Stimulated activated CD4-positive, alpha-beta T cell treated with anti-CD3 and anti-CD28 coated beads, Interleukin-15, amount 100 ng/mL, for 48 hours (primary cell): ENCODE measurements around the gene TTR.

ENCODE experiments used
- DNase-seq, 2 donors: peaks; one replicate each; pipeline ENCODE4 v3.0.0-alpha.2; 2020; ENCODE audit warnings: low read depth in 2 of 2

The TTR gene

GRCh38 chr18:31591628-31592027 is at the start of gene TTR:
TSS of gene TTR (plus strand) at chr18:31591877. CDS start at chr18:31591903, 26 bp downstream.
- DNase-seq, result no peak

GRCh38 chr18:31546476-31546875 is 45.2 kb upstream of the TTR start:
- DNase-seq, result no peak

- no peak for DNase-seq
Observed at GRCh38 chr18:31548853-31549252, 42.8 kb upstream of the TTR start.

GRCh38 chr18:31549416-31549815 is 42.3 kb upstream of the TTR start:
- no peak for DNase-seq

GRCh38 chr18:31551883-31552282 is 39.8 kb upstream of the TTR start:
- DNase-seq, result no peak

GRCh38 chr18:31553800-31554199 is 37.9 kb upstream of the TTR start:
- DNase-seq, result no peak

GRCh38 chr18:31554776-31555175 is 36.9 kb upstream of the TTR start:
- no peak for DNase-seq

GRCh38 chr18:31555971-31556747 is 35.5 kb upstream of the TTR start:
- DNase-seq, result peak; percentile 1 to 14

GRCh38 chr18:31557446-31557845 is 34.2 kb upstream of the TTR start:
- DNase-seq, result no peak

GRCh38 chr18:31558567-31558966 is 33.1 kb upstream of the TTR start:
- no peak for DNase-seq

GRCh38 chr18:31562726-31563125 is 29.0 kb upstream of the TTR start:
- DNase-seq, result no peak

- no peak for DNase-seq
Observed at GRCh38 chr18:31563778-31564177, 27.9 kb upstream of the TTR start.

GRCh38 chr18:31565345-31565744 is 26.3 kb upstream of the TTR start:
- DNase-seq, result no peak

GRCh38 chr18:31565782-31566512 is 25.7 kb upstream of the TTR start:
- no peak for DNase-seq

GRCh38 chr18:31566576-31567306 is 24.9 kb upstream of the TTR start:
- DNase-seq, result no peak

- no peak for DNase-seq
Observed at GRCh38 chr18:31572368-31572767, 19.3 kb upstream of the TTR start.

- DNase-seq, result no peak
Observed at GRCh38 chr18:31573051-31573450, 18.6 kb upstream of the TTR start.

GRCh38 chr18:31574359-31574758 is 17.3 kb upstream of the TTR start:
- DNase-seq, result no peak

GRCh38 chr18:31575515-31576257 is 16.0 kb upstream of the TTR start:
- DNase-seq, result no peak

GRCh38 chr18:31576670-31577069 is 15.0 kb upstream of the TTR start:
- no peak for DNase-seq

- DNase-seq, result no peak
Observed at GRCh38 chr18:31577195-31577594, 14.5 kb upstream of the TTR start.

- DNase-seq, result no peak
Observed at GRCh38 chr18:31578126-31578525, 13.6 kb upstream of the TTR start.
